Kidney epithelial cell (primary cell): Measurements from ENCODE around the gene CRYBB2. TPM values are rescaled to one million over a fixed set of nuclear protein-coding genes. Genes with fewer than 3 reads are reported as not detected.

Source experiments
- DNase-seq: peaks from one replicate; pipeline ENCODE4 v3.0.0-alpha.2; 2010; ENCODE audit warnings: low read depth
- H3K27me3 ChIP-seq: 2 replicates; pipeline ENCODE4 v1.6.0; 2011; ENCODE audit warnings: low read length; ENCODE audit not compliant: control insufficient read depth, insufficient read depth
- H3K36me3 ChIP-seq: 2 replicates; pipeline ENCODE4 v1.5.1; 2011; ENCODE audit warnings: low read length; ENCODE audit not compliant: control insufficient read depth, insufficient read depth
- H3K4me3 ChIP-seq: 2 replicates; pipeline ENCODE4 v1.5.1; 2011; ENCODE audit warnings: low read depth, mild to moderate bottlenecking, control low read depth, low read length
- total RNA-seq: library from RNA; depleted of rRNA; stranded (reverse); fragments of >200 nt; gene quantifications from 2 replicates; pipeline ENCODE4 v1.2.3, GENCODE V29; 2015
- TF ChIP-seq, protein P1 (sequence below): IDR thresholded peaks from 2 replicates; pipeline ENCODE4 v1.5.1; 2011; ENCODE audit warnings: mild to moderate bottlenecking, moderate library complexity, low read length, control low read depth, inconsistent platforms; ENCODE audit not compliant: insufficient read depth, poor library complexity, severe bottlenecking

CRYBB2 gene
- total RNA-seq, 1 donor from 2014 or later, result not detected

DNA sequence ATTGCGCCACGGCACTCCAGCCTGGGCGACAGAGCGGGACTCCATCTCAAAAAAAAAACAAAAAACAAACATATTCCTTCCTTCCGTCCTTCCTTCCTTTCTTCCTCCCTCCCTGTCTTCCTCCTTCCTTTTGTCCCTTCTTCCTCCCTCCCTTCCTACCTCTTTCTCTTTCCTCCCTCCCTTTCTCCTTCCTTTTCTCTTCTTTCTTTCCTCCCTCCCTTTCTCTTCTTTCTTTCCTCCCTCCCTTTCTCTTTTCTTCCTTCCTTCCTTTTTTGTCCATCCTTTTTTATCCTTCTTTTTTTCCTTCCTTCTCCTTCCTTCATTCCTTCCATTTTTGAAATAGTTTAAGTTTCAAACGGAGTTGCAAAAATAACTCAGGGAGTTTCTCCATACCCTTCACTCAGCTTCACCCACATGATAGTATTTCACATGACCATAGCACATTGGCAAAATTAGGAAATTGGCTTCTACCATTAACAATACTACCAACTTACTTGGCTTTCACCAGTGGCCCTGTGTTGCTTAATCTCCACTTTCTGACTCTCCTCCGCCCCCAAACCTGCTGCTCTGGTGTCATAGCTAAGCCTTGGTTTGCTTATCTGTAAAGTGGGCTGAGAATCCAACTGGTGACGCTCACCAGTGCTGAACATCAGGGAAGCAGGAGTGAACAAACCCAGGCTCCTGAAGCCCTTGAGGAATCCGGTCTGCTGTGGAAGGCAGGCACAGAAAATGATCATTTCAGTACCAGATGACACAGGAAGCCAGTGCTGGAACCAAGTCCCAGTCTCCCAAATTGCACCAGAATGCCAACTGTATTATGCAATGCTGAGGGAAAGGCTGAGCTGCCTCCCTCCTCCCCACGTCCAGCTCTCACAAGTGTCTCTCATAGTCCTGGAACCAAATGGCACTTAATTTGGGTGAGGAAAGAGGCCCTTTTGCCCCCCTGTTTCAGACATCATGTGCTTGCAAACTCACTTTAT, 37.0 kb upstream of the CRYBB2 start:
- TF ChIP-seq, protein P1, sequence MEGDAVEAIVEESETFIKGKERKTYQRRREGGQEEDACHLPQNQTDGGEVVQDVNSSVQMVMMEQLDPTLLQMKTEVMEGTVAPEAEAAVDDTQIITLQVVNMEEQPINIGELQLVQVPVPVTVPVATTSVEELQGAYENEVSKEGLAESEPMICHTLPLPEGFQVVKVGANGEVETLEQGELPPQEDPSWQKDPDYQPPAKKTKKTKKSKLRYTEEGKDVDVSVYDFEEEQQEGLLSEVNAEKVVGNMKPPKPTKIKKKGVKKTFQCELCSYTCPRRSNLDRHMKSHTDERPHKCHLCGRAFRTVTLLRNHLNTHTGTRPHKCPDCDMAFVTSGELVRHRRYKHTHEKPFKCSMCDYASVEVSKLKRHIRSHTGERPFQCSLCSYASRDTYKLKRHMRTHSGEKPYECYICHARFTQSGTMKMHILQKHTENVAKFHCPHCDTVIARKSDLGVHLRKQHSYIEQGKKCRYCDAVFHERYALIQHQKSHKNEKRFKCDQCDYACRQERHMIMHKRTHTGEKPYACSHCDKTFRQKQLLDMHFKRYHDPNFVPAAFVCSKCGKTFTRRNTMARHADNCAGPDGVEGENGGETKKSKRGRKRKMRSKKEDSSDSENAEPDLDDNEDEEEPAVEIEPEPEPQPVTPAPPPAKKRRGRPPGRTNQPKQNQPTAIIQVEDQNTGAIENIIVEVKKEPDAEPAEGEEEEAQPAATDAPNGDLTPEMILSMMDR, result no peak
- Histone ChIP-seq H3K36me3 (no peaks in the 10 kb centered on the region), H3K27me3 (no peaks in the 10 kb centered on the region), H3K4me3 (no peak overlapping the region)
- DNase-seq, result no peak

DNA sequence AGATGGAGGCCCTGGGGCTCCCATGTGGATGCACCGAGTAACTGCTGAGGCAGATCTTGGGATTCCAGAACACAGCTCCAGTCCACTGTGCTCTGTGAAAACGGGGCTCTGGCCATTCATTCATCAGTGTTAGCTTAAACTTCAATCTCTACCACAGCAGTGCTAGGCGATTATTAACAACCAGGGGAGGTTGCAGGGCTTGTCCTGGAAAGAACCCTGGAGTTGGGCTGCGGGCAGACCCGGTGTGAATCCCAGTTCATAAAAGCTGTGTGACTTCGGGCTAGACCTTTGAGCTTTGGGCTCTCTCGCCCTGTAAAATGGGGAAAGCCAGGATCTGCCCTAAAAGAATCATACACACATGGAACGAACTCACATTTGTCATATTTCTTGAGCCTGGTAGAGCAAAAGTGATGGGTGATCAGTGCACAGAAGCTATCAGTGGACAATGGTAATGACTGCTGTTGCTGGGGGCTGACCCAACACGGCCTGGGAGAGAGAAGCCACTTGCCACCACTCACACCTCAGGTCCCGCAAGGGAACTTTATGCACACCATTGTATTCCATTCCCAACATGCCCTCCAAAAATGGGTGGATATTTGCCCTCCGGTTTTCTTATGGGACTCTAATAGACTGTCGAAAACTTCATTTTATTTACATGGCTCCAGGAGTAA, 35.4 kb upstream of the CRYBB2 start:
- Histone ChIP-seq H3K27me3 (no peaks in the 10 kb centered on the region), H3K4me3 (no peak overlapping the region), H3K36me3 (no peaks in the 10 kb centered on the region)
- TF ChIP-seq, protein P1, result no peak
- no peak for DNase-seq

DNA sequence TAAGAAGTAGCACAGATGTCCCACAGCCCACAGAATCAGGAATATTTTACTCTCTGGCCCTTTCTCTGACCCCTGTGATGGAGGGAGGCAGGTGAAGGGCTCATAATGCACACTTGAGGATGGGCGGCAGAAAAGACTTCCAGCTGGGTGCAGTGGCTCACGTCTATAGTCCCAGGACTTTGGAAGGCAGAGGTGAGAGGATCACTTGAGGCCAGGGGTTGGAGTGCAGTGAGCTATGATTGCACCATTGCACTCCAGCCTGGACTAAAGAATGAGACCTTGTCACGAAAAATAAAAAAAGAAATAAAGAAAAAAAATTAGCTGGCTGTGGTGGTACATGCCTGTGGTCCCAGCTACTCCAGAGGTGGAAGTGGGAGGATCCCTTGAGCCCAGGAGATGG, 33.3 kb upstream of the CRYBB2 start:
- no peaks in the 10 kb centered on the region for H3K36me3 ChIP-seq
- H3K4me3 ChIP-seq, result no peak overlapping the region
- TF ChIP-seq, protein P1, result no peak
- H3K27me3 ChIP-seq, result no peaks in the 10 kb centered on the region
- no peak for DNase-seq

DNA sequence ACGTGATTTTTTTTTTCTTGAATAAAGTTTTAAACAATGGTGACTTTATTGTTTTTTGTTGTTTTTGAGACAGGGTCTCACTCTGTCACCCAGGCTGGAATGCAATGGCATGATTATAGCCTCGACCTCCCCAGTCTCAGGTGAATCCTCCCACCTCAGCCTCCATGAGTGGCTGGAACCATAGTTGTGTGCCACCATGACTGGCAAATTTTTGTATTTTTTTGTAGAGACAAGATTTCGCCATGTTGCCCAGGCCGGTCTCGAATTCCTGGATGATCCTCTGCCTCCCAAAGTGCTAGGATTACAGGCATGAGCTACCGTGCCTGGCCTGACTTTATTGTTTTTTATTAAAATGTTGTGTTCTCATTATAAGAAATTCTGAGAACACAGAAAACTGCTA, 32.0 kb upstream of the CRYBB2 start:
- TF ChIP-seq, protein P1, result no peak
- no peak overlapping the region for H3K4me3 ChIP-seq
- no peak for DNase-seq
- no peaks in the 10 kb centered on the region for H3K36me3 ChIP-seq
- no peaks in the 10 kb centered on the region for H3K27me3 ChIP-seq

DNA sequence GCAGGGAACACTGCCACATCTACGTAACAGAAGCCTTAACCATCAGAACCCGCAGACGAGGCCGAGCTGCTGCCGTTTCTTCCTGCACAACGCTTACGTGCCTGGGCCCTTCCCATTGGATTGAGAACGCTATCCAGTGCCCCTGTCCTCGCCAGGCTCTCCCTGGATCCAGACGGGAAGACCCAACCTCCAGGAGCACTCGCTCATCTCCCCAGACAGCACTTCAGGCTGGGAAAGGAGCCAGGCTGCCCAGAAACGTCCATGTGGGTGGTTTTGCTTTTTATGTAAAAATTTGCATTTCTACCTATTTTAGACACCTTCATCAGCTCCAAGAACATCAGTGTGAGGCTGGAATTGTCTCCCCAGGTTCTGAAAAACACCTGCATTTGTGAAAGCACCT, 27.0 kb upstream of the CRYBB2 start:
- Histone ChIP-seq H3K4me3 (no peak overlapping the region), H3K36me3 (no peaks in the 10 kb centered on the region)

More for the DNA sequence above, 27.0 kb upstream of the CRYBB2 start:
- no peaks in the 10 kb centered on the region for H3K27me3 ChIP-seq
- DNase-seq, result no peak
- TF ChIP-seq, protein P1, result no peak
